ENCODE data around the gene NME7.

Gene NME7

GRCh38 chr1:169141356-169141755 lies 226.2 kb downstream of the NME7 start:
- no peak for TF ChIP-seq CTCF (conservative IDR thresholded peaks at IDR 0.05; ENCODE audit: low read length)
- no peak overlapping the region for H3K4me3 ChIP-seq (ENCODE audit: low read length)
- no peak for DNase-seq (ENCODE audit: low read depth)

GRCh38 chr1:169138866-169139670 lies 228.5 kb downstream of the NME7 start:
- no peak for TF ChIP-seq CTCF (conservative IDR thresholded peaks at IDR 0.05; ENCODE audit: low read length)
- H3K4me3 ChIP-seq (ENCODE audit: low read length): no peak overlapping the region
- no peak for DNase-seq (ENCODE audit: low read depth)

GRCh38 chr1:169137357-169137756 lies 230.2 kb downstream of the NME7 start:
- H3K4me3 ChIP-seq (ENCODE audit: low read length): no peak overlapping the region
- no peak for DNase-seq (ENCODE audit: low read depth)
- no peak for TF ChIP-seq CTCF (conservative IDR thresholded peaks at IDR 0.05; ENCODE audit: low read length)

- TF ChIP-seq CTCF (conservative IDR thresholded peaks at IDR 0.05; ENCODE audit: low read length): peak; percentile 33
- H3K4me3 ChIP-seq (ENCODE audit: low read length): no peak overlapping the region
- DNase-seq (ENCODE audit: low read depth): peak; percentile 26
Observed at GRCh38 chr1:169133801-169134502, 233.6 kb downstream of the NME7 start.

- DNase-seq (ENCODE audit: low read depth): no peak
- no peak for TF ChIP-seq CTCF (conservative IDR thresholded peaks at IDR 0.05; ENCODE audit: low read length)
- H3K4me3 ChIP-seq (ENCODE audit: low read length): no peak overlapping the region
Observed at GRCh38 chr1:169133228-169133576, 234.4 kb downstream of the NME7 start.

- DNase-seq (ENCODE audit: low read depth): no peak
- TF ChIP-seq CTCF (conservative IDR thresholded peaks at IDR 0.05; ENCODE audit: low read length): no peak
- no peak overlapping the region for H3K4me3 ChIP-seq (ENCODE audit: low read length)
Observed at GRCh38 chr1:169132512-169133227, 234.9 kb downstream of the NME7 start.
